HepG2 (cell line): ENCODE measurements around the gene DDRGK1. TPM values are rescaled to one million over a fixed set of nuclear protein-coding genes. Genes with fewer than 3 reads are reported as not detected.

ENCODE experiments used
- ATAC-seq: fragments of 200-7000 bp; cut with Tn5 transposase; 3 replicates; pipeline ENCODE4 v1.9.1; 2020; ENCODE audit warnings: mild to moderate bottlenecking, moderate library complexity
- BruUV-seq: library from RNA; stranded (reverse); fragments of 400-500 nt; replicated peaks from 2 replicates; lab custom pipeline; 2021; lab: Mats Ljungman, UMichigan
- CTCF ChIA-PET: fragments of 300-600 bp; formaldehyde crosslinking; extraction: SDS; loops from one replicate; lab custom pipeline; 2021; ENCODE audit warnings: low total read pairs, inconsistent platforms, low intra/inter-chr PET ratio; lab: Yijun Ruan, JAX
- POLR2A ChIA-PET: fragments of 350-600 bp; sonication (Branson Sonifier 250); formaldehyde crosslinking; loops from one replicate; lab custom pipeline; 2020; ENCODE audit warnings: antibody characterized with exemption, inconsistent platforms; lab: Yijun Ruan, JAX
- DNase-seq: peaks from one replicate; pipeline ENCODE4 v3.0.0-alpha.2; 2015; ENCODE audit warnings: low spot score
- FAIRE-seq: peaks from 3 replicates; lab custom pipeline; 2011; peaks lifted over from hg19 to GRCh38; lab: Jason Lieb, UNC
- H2AFZ ChIP-seq: one replicate; pipeline ENCODE4 v1.6.1; 2011; ENCODE audit warnings: low read length, inconsistent platforms
- H3K27ac ChIP-seq: fragments of 300-600 bp; 3 replicates; pipeline ENCODE4 v1.8.0; 2011; ENCODE audit warnings: mixed run types, mild to moderate bottlenecking, mixed read lengths, low read length, inconsistent platforms; ENCODE audit not compliant: insufficient read depth; ENCODE audit errors: extremely low read length
- H3K27me3 ChIP-seq, 2 experiments: fragments of 200-600 bp in 1 of 2; 2 replicates in 1 of 2; 3 replicates in 1 of 2; pipeline versions ENCODE4 v1.6.0 to v1.8.0; 2011; ENCODE audit warnings: low read length in 2 of 2, mild to moderate bottlenecking in 2 of 2, moderate library complexity in 2 of 2, inconsistent platforms in 1 of 2; ENCODE audit not compliant: insufficient read depth in 2 of 2, control insufficient read depth in 1 of 2
- H3K36me3 ChIP-seq, 2 experiments: fragments of 200-600 bp in 1 of 2; replicated peaks in 1 of 2; 2 replicates in 1 of 2; 3 replicates in 1 of 2; pipeline versions ENCODE4 v1.5.1 to v1.8.0; 2011; ENCODE audit warnings: low read length in 2 of 2, inconsistent platforms in 1 of 2; ENCODE audit not compliant: insufficient read depth in 2 of 2, control insufficient read depth in 1 of 2
- H3K4me1 ChIP-seq: 2 replicates; pipeline ENCODE4 v1.5.1; 2012; ENCODE audit warnings: low read length, inconsistent platforms; ENCODE audit not compliant: insufficient read depth
- H3K4me2 ChIP-seq: 2 replicates; pipeline ENCODE4 v1.6.0; 2011; ENCODE audit warnings: low read depth, low read length, inconsistent platforms
- H3K4me3 ChIP-seq, 3 experiments: fragments of 200-600 bp in 1 of 3; sonication (generic), shearing (Covaris generic) in 1 of 3; replicated peaks in 1 of 3; 2 replicates each; pipeline ENCODE4 v1.5.1; 2011 to 2016; ENCODE audit warnings: low read length in 3 of 3, inconsistent platforms in 2 of 3, low read depth in 2 of 3, mild to moderate bottlenecking in 2 of 3, control low read depth in 1 of 3, mixed read lengths in 1 of 3; ENCODE audit not compliant: insufficient read depth in 1 of 3
- H3K79me2 ChIP-seq: one replicate; pipeline ENCODE4 v1.6.1; 2011; ENCODE audit warnings: low read length, inconsistent platforms; ENCODE audit not compliant: insufficient read depth
- H3K9ac ChIP-seq: 2 replicates; pipeline ENCODE4 v1.6.0; 2011; ENCODE audit warnings: mild to moderate bottlenecking, low read depth, low read length, inconsistent platforms; ENCODE audit not compliant: insufficient read depth
- H3K9me3 ChIP-seq: 2 replicates; pipeline ENCODE4 v1.5.1; 2012; ENCODE audit warnings: mild to moderate bottlenecking, low read length
- H4K20me1 ChIP-seq: 2 replicates; pipeline ENCODE4 v1.6.0; 2011; ENCODE audit warnings: inconsistent platforms, mild to moderate bottlenecking, low read length, moderate library complexity; ENCODE audit not compliant: insufficient read depth
- CREM ChIP-seq, 2 experiments: sonication (generic) in 1 of 2; formaldehyde crosslinking in 1 of 2; IDR thresholded peaks; 2 replicates each; pipeline versions ENCODE4 v1.4.0 to v1.6.1; 2016 to 2020; ENCODE audit warnings: antibody characterized with exemption in 1 of 2, mild to moderate bottlenecking in 1 of 2, missing genetic modification reagents in 1 of 2
- EED ChIP-seq: sonication (generic); formaldehyde crosslinking; IDR thresholded peaks from 2 replicates; pipeline ENCODE4 v1.5.0; 2020; ENCODE audit warnings: mild to moderate bottlenecking, missing genetic modification reagents
- FOSL2 ChIP-seq: sonication (generic); formaldehyde crosslinking; IDR thresholded peaks from 2 replicates; pipeline ENCODE4 v1.4.0; 2020; ENCODE audit warnings: missing genetic modification reagents
- GTF3A ChIP-seq: sonication (generic); formaldehyde crosslinking; conservative IDR thresholded peaks from 2 replicates; pipeline ENCODE4 v1.4.0; 2020; ENCODE audit warnings: mild to moderate bottlenecking, missing genetic modification reagents
- HOXA9 ChIP-seq: sonication (generic); formaldehyde crosslinking; IDR thresholded peaks from 2 replicates; pipeline ENCODE4 v1.8.1; 2022; ENCODE audit warnings: missing genetic modification reagents, mild to moderate bottlenecking, moderate library complexity, borderline replicate concordance
- IKZF1 ChIP-seq: fragments of 450-650 bp; IDR thresholded peaks from 2 replicates; pipeline ENCODE4 v1.7.1; 2016
- JUND ChIP-seq: sonication (generic); formaldehyde crosslinking; IDR thresholded peaks from 2 replicates; pipeline ENCODE4 v1.8.0; 2022; ENCODE audit warnings: mild to moderate bottlenecking, missing genetic modification reagents
- KDM4B ChIP-seq: sonication (generic); formaldehyde crosslinking; IDR thresholded peaks from 2 replicates; pipeline ENCODE4 v1.4.0; 2020; ENCODE audit warnings: missing genetic modification reagents
- KMT2A ChIP-seq: sonication (generic); formaldehyde crosslinking; IDR thresholded peaks from 2 replicates; pipeline ENCODE4 v1.4.0; 2020; ENCODE audit warnings: missing genetic modification reagents
- LCORL ChIP-seq, 2 experiments: fragments of 450-650 bp in 1 of 2; sonication (generic) in 1 of 2; formaldehyde crosslinking in 1 of 2; IDR thresholded peaks; 2 replicates each; pipeline versions ENCODE4 v1.5.0 to v1.6.1; 2017 to 2020; ENCODE audit warnings: antibody characterized with exemption in 1 of 2, missing genetic modification reagents in 1 of 2
- NFYB ChIP-seq: sonication (generic); formaldehyde crosslinking; IDR thresholded peaks from 2 replicates; pipeline ENCODE4 v1.4.0; 2020; ENCODE audit warnings: missing genetic modification reagents
- SNAPC2 ChIP-seq: sonication (generic); formaldehyde crosslinking; IDR thresholded peaks from 2 replicates; pipeline ENCODE4 v1.8.1; 2022; ENCODE audit warnings: mild to moderate bottlenecking, missing genetic modification reagents
- U2AF1 ChIP-seq: fragments of 200-400 bp; formaldehyde crosslinking; optimal IDR thresholded peaks from 2 replicates; pipeline ENCODE3; 2017; ENCODE audit warnings: mild to moderate bottlenecking, low read depth, low read length
- ZNF17 ChIP-seq: sonication (generic); formaldehyde crosslinking; IDR thresholded peaks from 2 replicates; pipeline ENCODE4 v1.5.0; 2020; ENCODE audit warnings: mild to moderate bottlenecking, missing genetic modification reagents
- ZNF317 ChIP-seq: sonication (generic); formaldehyde crosslinking; IDR thresholded peaks from 2 replicates; pipeline ENCODE4 v1.5.0; 2020; ENCODE audit warnings: mild to moderate bottlenecking, missing genetic modification reagents
- ZNF337 ChIP-seq: sonication (generic); formaldehyde crosslinking; IDR thresholded peaks from 2 replicates; pipeline ENCODE4 v1.5.1; 2020; ENCODE audit warnings: missing genetic modification reagents, low read depth, mild to moderate bottlenecking, borderline replicate concordance
- ZNF543 ChIP-seq: sonication (generic); formaldehyde crosslinking; IDR thresholded peaks from 2 replicates; pipeline ENCODE4 v1.4.0; 2020; ENCODE audit warnings: mild to moderate bottlenecking, missing genetic modification reagents
- ZNF576 ChIP-seq: sonication (generic); formaldehyde crosslinking; IDR thresholded peaks from 2 replicates; pipeline ENCODE4 v1.4.0; 2020; ENCODE audit warnings: mild to moderate bottlenecking, missing genetic modification reagents
- ZZZ3 ChIP-seq: sonication (generic); formaldehyde crosslinking; IDR thresholded peaks from 2 replicates; pipeline ENCODE4 v1.4.0; 2020; ENCODE audit warnings: missing genetic modification reagents, mild to moderate bottlenecking, borderline replicate concordance
- WGBS: methylation state at CpG from one replicate; pipeline ENCODE4 v1.1.6; 2017; ENCODE audit warnings: low lambda C conversion rate; 5-methylcytosine and 5-hydroxymethylcytosine counted together
- in situ Hi-C: cut with HindIII; loops from 2 replicates; pipeline ENCODE4 v1.10.0; 2017; ENCODE audit warnings: low pct_unique_long_range_greater_than_20kb; ENCODE audit not compliant: extremely low pct_ligation_motif_present
- intact Hi-C: fragments of 100-400 bp; cut with micrococcal nuclease; formaldehyde crosslinking; loops from one replicate; pipeline ENCODE4 v1.10.0; 2022; ENCODE audit not compliant: unreplicated experiment
- polyA plus RNA-seq, 8 experiments: library from polyadenylated mRNA; depleted of rRNA in 3 of 8; stranded (reverse) in 7 of 8; unstranded in 1 of 8; fragments of >200 nt; fragmentation: Illumina TruSeq in 4 of 8; extraction: Trizol in 4 of 8; gene quantifications; 2 replicates each; pipeline versions ENCODE4 v1.2.1 to v1.2.3, GENCODE V29; 2011 to 2016; ENCODE audit warnings: low read depth in 4 of 8, missing spikeins in 1 of 8, mixed read lengths in 1 of 8; ENCODE audit not compliant: insufficient read depth in 1 of 8
- total RNA-seq, 5 experiments: library from RNA; depleted of rRNA; stranded (reverse); fragments of >200 nt; fragmentation: Illumina TruSeq; extraction: Trizol; gene quantifications; 2 replicates each; pipeline ENCODE4 v1.2.3, GENCODE V29; 2016; ENCODE audit warnings: low read depth in 1 of 5
- TF ChIP-seq, protein P1 (sequence below): sonication (generic); formaldehyde crosslinking; IDR thresholded peaks from 2 replicates; pipeline ENCODE4 v1.5.1; 2020; ENCODE audit warnings: missing genetic modification reagents, mild to moderate bottlenecking, borderline replicate concordance

The DDRGK1 gene
- total and polyA plus RNA-seq, 2 of the 13 experiments (the other 11 are each of a cell fraction or from before 2014, with no cell fraction given), result 96.7 to 149 TPM

GRCh38 chr20:3222635-3223600 lies 18.4 kb upstream of the DDRGK1 start:
- peak overlapping the region; percentile 73 for H3K27ac ChIP-seq
- ATAC-seq (peak; percentile 87), DNase-seq (peak; percentile 99), FAIRE-seq (peak; percentile 99)
- no peaks in the 10 kb centered on the region for H4K20me1 ChIP-seq
- H2AFZ ChIP-seq, result no peak overlapping the region
- intact Hi-C loops (loop anchor here (1.0 kb wide), 1 partner anchor 9 kb away; no protein-coding TSS in a partner anchor), in situ Hi-C loops (no loop called here)
- peak overlapping the region; percentile 56 for H3K9ac ChIP-seq
- WGBS, result 22% methylated on average over 20 of the region's 25 CpGs
- peak overlapping the region; percentile 73 for H3K4me2 ChIP-seq
- no peaks in the 10 kb centered on the region for H3K9me3 ChIP-seq
- POLR2A ChIA-PET, result interaction anchor here (0.9 to 10.0 kb wide), 23 partner anchors 9 to 350 kb away, joined by 3 to 149 read pairs (median 5); partner anchors contain the start of genes ATRN, DDRGK1, FASTKD5 and ITPA
- TSS peak; percentile 20 for BruUV-seq
- H3K36me3 ChIP-seq, result peaks cover 15 to 16% of the 10 kb centered on the region in 2 experiments
- no peaks in the 10 kb centered on the region for H3K27me3 ChIP-seq
- no peaks in the 10 kb centered on the region for H3K79me2 ChIP-seq
- CTCF ChIA-PET, result interaction anchor here (1.5 kb wide), 1 partner anchor 27 kb away, joined by 4 read pairs; no protein-coding TSS in a partner anchor
- peaks cover 92% of the 10 kb centered on the region for H3K4me1 ChIP-seq
- H3K4me3 ChIP-seq, result peak overlapping the region in 2 of 3 experiments; percentile 7 to 55; a peak in 2 of 6 replicates
- TF ChIP-seq SNAPC2 (CRISPR knock-in tag) (0 out of 2 replicates have a peak, but pooled peaks have one; percentile 23), ZNF317 (CRISPR knock-in tag) (peak; percentile 94), IKZF1 (no peak), KDM4B (CRISPR knock-in tag) (peak; percentile 98), EED (CRISPR knock-in tag) (no peak), LCORL (IDR thresholded peaks at IDR 0.05) (0 out of 2 replicates have a peak, but pooled peaks have one; percentile 59), LCORL (CRISPR knock-in tag; IDR thresholded peaks at IDR 0.05) (peak; percentile 100), ZNF17 (CRISPR knock-in tag) (no peak), KMT2A (CRISPR knock-in tag) (peak; percentile 76; the same call in 1 of the 2 replicates), FOSL2 (CRISPR knock-in tag) (peak; percentile 98), CREM (IDR thresholded peaks at IDR 0.05) (peak; percentile 89), CREM (CRISPR knock-in tag; IDR thresholded peaks at IDR 0.05) (no peak), U2AF1 (peak; percentile 26), JUND (CRISPR knock-in tag) (peak; percentile 99), ZNF337 (CRISPR knock-in tag) (peak; percentile 79; the same call in 1 of the 2 replicates), NFYB (no peak; the same call in 1 of the 2 replicates), HOXA9 (CRISPR knock-in tag) (no peak), ZNF543 (CRISPR knock-in tag) (peak; percentile 97), ZNF576 (no peak), ZZZ3 (CRISPR knock-in tag) (peak; percentile 86), GTF3A (CRISPR knock-in tag) (peak; percentile 89; the same call in 1 of the 2 replicates)
- TF ChIP-seq, protein P1, sequence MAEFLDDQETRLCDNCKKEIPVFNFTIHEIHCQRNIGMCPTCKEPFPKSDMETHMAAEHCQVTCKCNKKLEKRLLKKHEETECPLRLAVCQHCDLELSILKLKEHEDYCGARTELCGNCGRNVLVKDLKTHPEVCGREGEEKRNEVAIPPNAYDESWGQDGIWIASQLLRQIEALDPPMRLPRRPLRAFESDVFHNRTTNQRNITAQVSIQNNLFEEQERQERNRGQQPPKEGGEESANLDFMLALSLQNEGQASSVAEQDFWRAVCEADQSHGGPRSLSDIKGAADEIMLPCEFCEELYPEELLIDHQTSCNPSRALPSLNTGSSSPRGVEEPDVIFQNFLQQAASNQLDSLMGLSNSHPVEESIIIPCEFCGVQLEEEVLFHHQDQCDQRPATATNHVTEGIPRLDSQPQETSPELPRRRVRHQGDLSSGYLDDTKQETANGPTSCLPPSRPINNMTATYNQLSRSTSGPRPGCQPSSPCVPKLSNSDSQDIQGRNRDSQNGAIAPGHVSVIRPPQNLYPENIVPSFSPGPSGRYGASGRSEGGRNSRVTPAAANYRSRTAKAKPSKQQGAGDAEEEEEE (CRISPR knock-in tag), result no peak; the same call in 1 of the 2 replicates
